ENCODE results near the gene PLVAP.

The PLVAP gene

GRCh38 chr19:17385878-17386611 lies 8.9 kb upstream of the PLVAP start (continued):
- TF ChIP-seq ZSCAN23 (tag by site-specific recombination; IDR thresholded peaks at IDR 0.05) (no peak), EGR2 (tag by site-specific recombination; IDR thresholded peaks at IDR 0.05; ENCODE audit: low read depth) (no peak), ZNF18 (tag by site-specific recombination; IDR thresholded peaks at IDR 0.05) (no peak), ZNF785 (tag by site-specific recombination; IDR thresholded peaks at IDR 0.05) (no peak), PRDM4 (tag by site-specific recombination; IDR thresholded peaks at IDR 0.05) (no peak), ZNF777 (tag by site-specific recombination; IDR thresholded peaks at IDR 0.05; ENCODE audit: borderline replicate concordance) (no peak), SCRT1 (tag by site-specific recombination; IDR thresholded peaks at IDR 0.05; ENCODE audit: borderline replicate concordance) (peak; percentile 18; the same call in 1 of the 2 replicates), KLF8 (tag by site-specific recombination; IDR thresholded peaks at IDR 0.05) (0 out of 2 replicates have a peak, but pooled peaks have one; percentile 31)
- TF ChIP-seq, protein P1, sequence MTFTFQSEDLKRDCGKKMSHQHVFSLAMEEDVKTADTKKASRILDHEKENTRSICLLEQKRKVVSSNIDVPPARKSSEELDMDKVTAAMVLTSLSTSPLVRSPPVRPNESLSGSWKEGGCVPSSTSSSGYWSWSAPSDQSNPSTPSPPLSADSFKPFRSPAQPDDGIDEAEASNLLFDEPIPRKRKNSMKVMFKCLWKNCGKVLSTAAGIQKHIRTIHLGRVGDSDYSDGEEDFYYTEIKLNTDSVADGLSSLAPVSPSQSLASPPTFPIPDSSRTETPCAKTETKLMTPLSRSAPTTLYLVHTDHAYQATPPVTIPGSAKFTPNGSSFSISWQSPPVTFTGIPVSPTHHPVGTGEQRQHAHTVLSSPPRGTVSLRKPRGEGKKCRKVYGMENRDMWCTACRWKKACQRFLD (tag by site-specific recombination; IDR thresholded peaks at IDR 0.05) = no peak

DNA sequence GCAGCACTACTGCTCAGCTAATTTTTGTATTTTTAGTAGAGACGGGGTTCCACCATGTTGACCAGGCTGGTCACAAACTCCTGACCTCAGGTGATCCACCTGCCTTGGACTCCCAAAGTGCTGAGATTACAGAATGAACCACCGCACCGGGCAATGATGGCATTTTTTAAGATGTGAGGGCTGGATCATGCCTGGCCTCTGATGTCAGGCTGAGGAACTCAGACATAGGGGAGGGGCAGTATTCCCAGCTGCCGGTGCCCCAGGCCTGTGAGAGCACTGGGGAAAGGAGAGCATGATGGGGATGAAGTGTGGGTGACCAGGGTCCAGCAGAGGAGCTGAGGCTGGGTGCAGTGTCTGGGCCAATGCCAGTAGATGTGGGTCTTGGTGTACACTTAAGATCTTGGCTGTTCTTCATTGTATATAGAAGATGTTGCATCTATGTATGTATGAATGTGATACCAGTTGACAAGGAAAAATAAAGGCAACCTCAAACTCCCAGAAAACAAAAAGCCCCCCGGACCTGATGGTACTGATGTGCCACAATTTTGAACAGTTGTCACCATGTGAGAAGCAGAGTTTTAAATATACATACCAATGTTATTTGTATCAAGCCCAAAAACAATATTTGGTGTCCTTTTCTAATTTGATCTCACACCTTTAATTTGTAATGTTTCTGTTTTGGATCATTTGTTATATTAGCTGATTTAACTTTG lies 3.4 kb upstream of the PLVAP start:
- TF ChIP-seq ZNF521 (tag by site-specific recombination; IDR thresholded peaks at IDR 0.05) (no peak), ZNF426 (tag by site-specific recombination; IDR thresholded peaks at IDR 0.05) (no peak), SCRT2 (tag by site-specific recombination; IDR thresholded peaks at IDR 0.05) (no peak), SETDB1 (IDR thresholded peaks at IDR 0.05; ENCODE audit: insufficient read length, low read length) (peak; percentile 73)
- Histone ChIP-seq H3K4me1 (ENCODE audit: control insufficient read depth, insufficient read depth, low read length) (no peaks in the 10 kb centered on the region), H3K9me3 (ENCODE audit: control insufficient read depth, insufficient read depth, low read depth, low read length) (no peaks in the 10 kb centered on the region), H3K4me3 (ENCODE audit: low read depth, low read length) (no peak overlapping the region), H3K36me3 (ENCODE audit: control insufficient read depth in 2 of 2, insufficient read depth in 1 of 2, low read length in 2 of 2) (no peaks in the 10 kb centered on the region), H3K27ac (ENCODE audit: extremely low read depth, low read depth, low read length) (no peak overlapping the region)
- CTCF ChIA-PET = interaction anchor here (0.7 to 1.1 kb wide), 2 partner anchors 8 to 610 kb away, joined by 3 read pairs; no protein-coding TSS in a partner anchor
- POLR2A ChIA-PET = interaction anchor here (0.6 kb wide), 1 partner anchor 1658 kb away, joined by 4 read pairs; no protein-coding TSS in a partner anchor

DNA sequence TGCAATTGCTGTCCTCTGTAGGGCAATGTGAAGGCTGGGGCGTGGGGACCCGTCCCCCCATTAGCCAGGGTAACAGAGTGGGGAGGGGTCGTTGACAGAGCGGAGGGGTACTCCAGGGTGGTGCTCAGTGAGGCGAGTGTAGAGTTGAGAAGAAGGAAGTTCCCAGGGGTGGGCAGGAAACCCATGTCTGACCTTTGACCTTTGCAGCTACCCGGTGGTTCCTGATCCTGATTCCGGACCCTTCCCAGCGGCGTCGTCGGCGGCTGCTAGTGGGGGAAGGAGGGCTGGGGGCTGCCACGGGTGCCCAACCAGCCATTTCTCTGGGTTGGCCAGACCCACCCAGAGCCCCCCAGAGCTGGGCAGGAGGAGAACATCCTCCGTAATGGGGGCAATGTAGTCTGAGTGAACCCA lies 2.1 kb upstream of the PLVAP start:
- POLR2A ChIA-PET = no interaction called here
- Histone ChIP-seq H3K36me3 (ENCODE audit: control insufficient read depth in 2 of 2, insufficient read depth in 1 of 2, low read length in 2 of 2) (no peaks in the 10 kb centered on the region), H3K27ac (ENCODE audit: extremely low read depth, low read depth, low read length) (no peak overlapping the region), H3K4me3 (ENCODE audit: low read depth, low read length) (no peak overlapping the region), H3K9me3 (ENCODE audit: control insufficient read depth, insufficient read depth, low read depth, low read length) (no peaks in the 10 kb centered on the region), H3K4me1 (ENCODE audit: control insufficient read depth, insufficient read depth, low read length) (no peaks in the 10 kb centered on the region)
- TF ChIP-seq ZNF449 (tag by site-specific recombination; IDR thresholded peaks at IDR 0.05) (peak; percentile 88), PRDM1 (tag by site-specific recombination; IDR thresholded peaks at IDR 0.05) (no peak)
- CTCF ChIA-PET = no interaction called here

Measured in HEK293 (cell line).